ENCODE results near the gene ADAMTS9.

ADAMTS9 gene

DNA sequence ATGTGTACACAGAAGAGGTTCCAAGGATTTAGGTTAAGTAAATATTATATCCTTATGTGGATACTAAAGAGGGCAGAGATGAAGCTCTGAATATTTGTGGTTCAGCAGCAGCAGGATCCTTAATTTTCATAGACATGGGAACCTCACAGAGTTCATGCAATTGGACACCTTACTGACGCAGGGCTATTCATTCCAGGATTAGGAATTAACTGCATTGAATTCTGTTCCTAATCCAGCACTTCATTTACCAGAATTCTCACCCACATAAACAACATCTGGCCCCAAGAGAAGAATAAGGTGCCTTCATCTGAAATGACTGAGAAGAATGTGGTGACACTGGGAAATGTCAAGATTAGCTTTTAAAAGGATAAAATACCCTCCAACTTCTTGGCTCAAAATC, 62.4 kb downstream of the ADAMTS9 start:
- Histone ChIP-seq H3K9ac (no peak overlapping the region), H3K27ac (no peak overlapping the region), H3K4me3 (ENCODE audit: low read depth, low read length) (no peak overlapping the region), H3K4me2 (ENCODE audit: low read length) (no peak overlapping the region), H3K27me3 (ENCODE audit: control insufficient read depth, insufficient read depth, low read length) (no peaks in the 10 kb centered on the region), H3K4me1 (no peaks in the 10 kb centered on the region), H3K79me2 (no peaks in the 10 kb centered on the region), H3K9me3 (ENCODE audit: control insufficient read depth, low read length) (no peaks in the 10 kb centered on the region), H3K36me3 (ENCODE audit: control insufficient read depth, insufficient read depth, low read length) (no peaks in the 10 kb centered on the region), H2AFZ (no peak overlapping the region)
- TF ChIP-seq, protein P1, sequence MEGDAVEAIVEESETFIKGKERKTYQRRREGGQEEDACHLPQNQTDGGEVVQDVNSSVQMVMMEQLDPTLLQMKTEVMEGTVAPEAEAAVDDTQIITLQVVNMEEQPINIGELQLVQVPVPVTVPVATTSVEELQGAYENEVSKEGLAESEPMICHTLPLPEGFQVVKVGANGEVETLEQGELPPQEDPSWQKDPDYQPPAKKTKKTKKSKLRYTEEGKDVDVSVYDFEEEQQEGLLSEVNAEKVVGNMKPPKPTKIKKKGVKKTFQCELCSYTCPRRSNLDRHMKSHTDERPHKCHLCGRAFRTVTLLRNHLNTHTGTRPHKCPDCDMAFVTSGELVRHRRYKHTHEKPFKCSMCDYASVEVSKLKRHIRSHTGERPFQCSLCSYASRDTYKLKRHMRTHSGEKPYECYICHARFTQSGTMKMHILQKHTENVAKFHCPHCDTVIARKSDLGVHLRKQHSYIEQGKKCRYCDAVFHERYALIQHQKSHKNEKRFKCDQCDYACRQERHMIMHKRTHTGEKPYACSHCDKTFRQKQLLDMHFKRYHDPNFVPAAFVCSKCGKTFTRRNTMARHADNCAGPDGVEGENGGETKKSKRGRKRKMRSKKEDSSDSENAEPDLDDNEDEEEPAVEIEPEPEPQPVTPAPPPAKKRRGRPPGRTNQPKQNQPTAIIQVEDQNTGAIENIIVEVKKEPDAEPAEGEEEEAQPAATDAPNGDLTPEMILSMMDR (IDR thresholded peaks at IDR 0.05): no peak

DNA sequence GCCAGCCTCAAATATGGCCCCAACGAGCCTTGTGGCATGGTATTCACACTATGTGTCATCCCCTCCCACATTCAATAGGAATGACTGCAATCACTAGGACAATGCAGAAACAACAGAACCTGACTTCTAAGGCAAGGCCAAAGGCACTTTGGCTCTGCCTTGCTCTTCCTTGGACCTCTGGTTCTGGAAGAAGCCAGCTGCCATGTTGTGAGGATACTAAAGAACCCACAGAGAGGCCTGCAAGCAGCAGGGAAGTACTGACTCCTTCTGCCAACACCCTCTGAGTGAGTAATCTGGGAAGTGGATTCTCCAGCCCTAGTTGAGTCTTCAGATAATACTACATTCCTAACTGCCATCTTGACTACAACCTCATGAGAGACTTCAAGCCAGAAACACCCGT, 64.7 kb downstream of the ADAMTS9 start:
- no peak overlapping the region for H3K4me2 ChIP-seq (ENCODE audit: low read length)
- no peaks in the 10 kb centered on the region for H3K79me2 ChIP-seq
- TF ChIP-seq, protein P1 (IDR thresholded peaks at IDR 0.05): no peak
- no peaks in the 10 kb centered on the region for H3K9me3 ChIP-seq (ENCODE audit: control insufficient read depth, low read length)
- no peak overlapping the region for H2AFZ ChIP-seq
- no peaks in the 10 kb centered on the region for H3K4me1 ChIP-seq
- no peak overlapping the region for H3K9ac ChIP-seq
- no peak overlapping the region for H3K27ac ChIP-seq
- H3K4me3 ChIP-seq (ENCODE audit: low read depth, low read length): no peak overlapping the region
- H3K27me3 ChIP-seq (ENCODE audit: control insufficient read depth, insufficient read depth, low read length): no peaks in the 10 kb centered on the region
- no peaks in the 10 kb centered on the region for H3K36me3 ChIP-seq (ENCODE audit: control insufficient read depth, insufficient read depth, low read length)

DNA sequence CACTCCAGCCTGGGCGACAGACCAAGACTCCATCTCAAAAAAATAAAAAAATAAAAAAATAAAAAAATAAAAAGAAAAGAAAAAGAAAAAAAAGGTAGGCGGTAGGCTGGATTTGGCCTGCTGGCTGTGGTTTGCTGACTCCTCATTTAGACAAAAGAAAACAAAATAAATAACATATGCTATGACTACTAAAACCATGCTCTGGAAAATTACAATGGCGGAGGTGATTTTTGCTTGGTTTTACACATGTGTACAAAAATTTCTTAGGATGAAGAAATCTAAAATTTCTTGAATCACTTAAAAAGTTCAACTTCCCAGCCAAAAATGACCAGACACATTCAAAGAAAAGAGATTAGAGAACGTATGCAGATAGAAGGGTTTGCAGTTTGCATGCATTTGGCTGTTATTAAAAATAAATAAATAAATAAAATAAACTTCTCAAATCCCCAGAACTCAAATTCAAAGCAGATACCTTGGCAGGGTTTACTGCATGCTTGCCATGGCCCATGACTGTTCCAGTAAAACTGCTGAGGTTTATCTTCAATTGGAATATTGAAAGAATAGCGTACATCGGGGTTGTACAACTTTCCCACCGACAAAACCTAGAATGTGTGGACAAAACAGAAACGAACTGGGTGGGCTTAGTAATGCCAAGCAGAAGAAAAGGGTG, 65.9 kb downstream of the ADAMTS9 start:
- H3K9me3 ChIP-seq (ENCODE audit: control insufficient read depth, low read length): no peaks in the 10 kb centered on the region
- H3K79me2 ChIP-seq: no peaks in the 10 kb centered on the region
- no peak overlapping the region for H3K27ac ChIP-seq
- H3K9ac ChIP-seq: no peak overlapping the region
- no peak overlapping the region for H3K4me3 ChIP-seq (ENCODE audit: low read depth, low read length)
- H3K27me3 ChIP-seq (ENCODE audit: control insufficient read depth, insufficient read depth, low read length): no peaks in the 10 kb centered on the region
- H2AFZ ChIP-seq: no peak overlapping the region
- TF ChIP-seq, protein P1 (IDR thresholded peaks at IDR 0.05): no peak
- H3K4me2 ChIP-seq (ENCODE audit: low read length): no peak overlapping the region
- no peaks in the 10 kb centered on the region for H3K36me3 ChIP-seq (ENCODE audit: control insufficient read depth, insufficient read depth, low read length)
- H3K4me1 ChIP-seq: no peaks in the 10 kb centered on the region

DNA sequence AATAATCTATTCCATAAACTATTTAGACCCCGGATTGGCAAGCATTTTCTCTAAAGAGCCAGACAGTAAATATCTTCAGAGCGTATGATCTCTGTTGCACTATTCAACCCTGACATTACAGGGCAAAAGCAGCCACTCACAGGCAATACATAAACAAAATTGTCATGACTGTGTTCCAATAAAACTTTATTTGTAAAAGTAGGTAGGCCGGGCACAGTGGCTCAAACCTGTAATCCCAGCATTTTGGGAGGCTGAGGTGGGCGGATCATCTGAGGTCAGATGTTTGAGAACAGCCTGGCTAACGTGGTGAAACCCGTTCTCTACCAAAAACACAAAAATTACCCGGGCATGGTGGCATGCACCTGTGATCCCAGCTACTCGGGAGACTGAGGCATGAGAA, 66.5 kb downstream of the ADAMTS9 start:
- H3K9me3 ChIP-seq (ENCODE audit: control insufficient read depth, low read length): no peaks in the 10 kb centered on the region
- H3K27me3 ChIP-seq (ENCODE audit: control insufficient read depth, insufficient read depth, low read length): no peaks in the 10 kb centered on the region
- no peak overlapping the region for H3K9ac ChIP-seq
- no peak overlapping the region for H3K4me3 ChIP-seq (ENCODE audit: low read depth, low read length)
- H3K36me3 ChIP-seq (ENCODE audit: control insufficient read depth, insufficient read depth, low read length): no peaks in the 10 kb centered on the region
- H3K4me1 ChIP-seq: no peaks in the 10 kb centered on the region
- TF ChIP-seq, protein P1 (IDR thresholded peaks at IDR 0.05): no peak
- no peak overlapping the region for H3K27ac ChIP-seq
- H2AFZ ChIP-seq: no peak overlapping the region
- no peaks in the 10 kb centered on the region for H3K79me2 ChIP-seq
- H3K4me2 ChIP-seq (ENCODE audit: low read length): no peak overlapping the region

DNA sequence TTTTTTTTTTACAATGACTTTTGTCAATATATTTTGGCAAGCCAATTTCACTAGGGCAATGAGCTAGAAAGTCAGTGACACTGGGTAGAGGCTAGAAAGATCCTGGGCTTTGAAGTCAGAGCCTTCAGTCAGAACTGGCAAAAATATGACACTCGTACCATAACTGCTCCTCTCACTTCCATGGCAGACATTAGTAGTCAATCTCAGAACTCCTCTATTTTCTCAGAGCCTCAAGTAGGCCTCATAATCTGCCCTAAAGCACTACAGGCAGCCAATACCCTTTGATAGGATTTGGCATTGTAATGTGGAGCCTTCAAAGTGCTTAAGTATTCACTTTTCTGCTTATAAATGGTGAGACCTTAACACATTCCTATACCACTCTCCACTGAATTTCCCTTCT, 67.8 kb downstream of the ADAMTS9 start:
- H3K9me3 ChIP-seq (ENCODE audit: control insufficient read depth, low read length): no peaks in the 10 kb centered on the region
- H2AFZ ChIP-seq: no peak overlapping the region
- no peak overlapping the region for H3K4me2 ChIP-seq (ENCODE audit: low read length)
- H3K4me1 ChIP-seq: no peaks in the 10 kb centered on the region
- H3K27me3 ChIP-seq (ENCODE audit: control insufficient read depth, insufficient read depth, low read length): no peaks in the 10 kb centered on the region
- no peaks in the 10 kb centered on the region for H3K79me2 ChIP-seq
- no peak overlapping the region for H3K27ac ChIP-seq
- H3K4me3 ChIP-seq (ENCODE audit: low read depth, low read length): no peak overlapping the region
- no peaks in the 10 kb centered on the region for H3K36me3 ChIP-seq (ENCODE audit: control insufficient read depth, insufficient read depth, low read length)
- no peak overlapping the region for H3K9ac ChIP-seq
- TF ChIP-seq, protein P1 (IDR thresholded peaks at IDR 0.05): no peak

Measured in parathyroid adenoma (tissue), 2 donors.